ENCODE results near the gene NOS3.

DNA sequence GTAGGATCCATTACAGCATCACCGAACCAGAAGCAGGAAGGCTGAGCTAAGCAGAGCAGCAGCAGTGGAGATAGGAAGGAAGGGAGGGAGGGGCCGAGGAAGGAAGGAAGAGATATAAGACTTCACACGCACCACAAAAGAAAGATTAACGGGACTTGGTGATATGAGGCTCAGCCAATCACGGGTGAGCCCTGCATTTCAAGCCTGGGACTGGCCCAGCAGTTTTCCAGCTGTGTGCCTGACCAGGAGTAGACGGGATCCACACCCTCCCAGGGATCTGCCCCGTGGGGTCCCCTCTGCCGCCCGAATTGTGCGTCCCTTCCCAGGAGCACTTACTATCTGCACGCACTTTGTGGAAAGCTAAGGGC is 17.3 kb downstream of the NOS3 start:
- no peak for TF ChIP-seq POLR2A (IDR thresholded peaks at IDR 0.05)
- TF ChIP-seq, protein P1, sequence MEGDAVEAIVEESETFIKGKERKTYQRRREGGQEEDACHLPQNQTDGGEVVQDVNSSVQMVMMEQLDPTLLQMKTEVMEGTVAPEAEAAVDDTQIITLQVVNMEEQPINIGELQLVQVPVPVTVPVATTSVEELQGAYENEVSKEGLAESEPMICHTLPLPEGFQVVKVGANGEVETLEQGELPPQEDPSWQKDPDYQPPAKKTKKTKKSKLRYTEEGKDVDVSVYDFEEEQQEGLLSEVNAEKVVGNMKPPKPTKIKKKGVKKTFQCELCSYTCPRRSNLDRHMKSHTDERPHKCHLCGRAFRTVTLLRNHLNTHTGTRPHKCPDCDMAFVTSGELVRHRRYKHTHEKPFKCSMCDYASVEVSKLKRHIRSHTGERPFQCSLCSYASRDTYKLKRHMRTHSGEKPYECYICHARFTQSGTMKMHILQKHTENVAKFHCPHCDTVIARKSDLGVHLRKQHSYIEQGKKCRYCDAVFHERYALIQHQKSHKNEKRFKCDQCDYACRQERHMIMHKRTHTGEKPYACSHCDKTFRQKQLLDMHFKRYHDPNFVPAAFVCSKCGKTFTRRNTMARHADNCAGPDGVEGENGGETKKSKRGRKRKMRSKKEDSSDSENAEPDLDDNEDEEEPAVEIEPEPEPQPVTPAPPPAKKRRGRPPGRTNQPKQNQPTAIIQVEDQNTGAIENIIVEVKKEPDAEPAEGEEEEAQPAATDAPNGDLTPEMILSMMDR (IDR thresholded peaks at IDR 0.05), result no peak
